Neuronal stem cell (in vitro differentiated cells): ENCODE measurements around the gene THAP3.
"Not testable (repeated sequence)": the region's sequence is repeated elsewhere in the genome, so short reads cannot be mapped to it uniquely, and the experiment has no call there.

Experiments used
- DNase-seq: peaks from one replicate; pipeline ENCODE4 v3.0.0-alpha.2; 2013; ENCODE audit warnings: low spot score
- H2AFZ ChIP-seq: one replicate; pipeline ENCODE4 v1.6.1; 2013; ENCODE audit warnings: mild to moderate bottlenecking, low read length, inconsistent platforms
- H2AK5ac ChIP-seq: 2 replicates; pipeline ENCODE4 v1.6.1; 2013; ENCODE audit warnings: low read depth, mild to moderate bottlenecking, inconsistent platforms, low read length, moderate library complexity, mixed read lengths
- H2BK120ac ChIP-seq: 2 replicates; pipeline ENCODE4 v1.6.1; 2013; ENCODE audit warnings: low read depth, mild to moderate bottlenecking, inconsistent platforms, low read length, moderate library complexity, mixed read lengths
- H2BK12ac ChIP-seq: one replicate; pipeline ENCODE4 v1.6.1; 2013; ENCODE audit warnings: low read length, inconsistent platforms
- H2BK15ac ChIP-seq: 2 replicates; pipeline ENCODE4 v1.6.1; 2013; ENCODE audit warnings: mild to moderate bottlenecking, low read length, inconsistent platforms, mixed read lengths
- H2BK5ac ChIP-seq: one replicate; pipeline ENCODE4 v1.6.1; 2013; ENCODE audit warnings: inconsistent platforms, mild to moderate bottlenecking, low read length, moderate library complexity
- H3K14ac ChIP-seq: one replicate; pipeline ENCODE4 v1.6.1; 2013; ENCODE audit warnings: low read length, inconsistent platforms
- H3K18ac ChIP-seq: 2 replicates; pipeline ENCODE4 v1.6.1; 2013; ENCODE audit warnings: low read length, inconsistent platforms
- H3K23ac ChIP-seq: 2 replicates; pipeline ENCODE4 v1.6.1; 2013; ENCODE audit warnings: low read depth, mild to moderate bottlenecking, mixed read lengths, low read length, inconsistent platforms; ENCODE audit not compliant: poor library complexity
- H3K27ac ChIP-seq: replicated peaks from 3 replicates; pipeline ENCODE4 v1.5.1; 2013; ENCODE audit warnings: low read length, inconsistent platforms
- H3K27me3 ChIP-seq, 3 experiments: 2 replicates each; pipeline ENCODE4 v1.6.1; 2013; ENCODE audit warnings: low read length in 3 of 3, mild to moderate bottlenecking in 2 of 3, inconsistent platforms in 1 of 3, low read depth in 1 of 3, mixed read lengths in 1 of 3, moderate library complexity in 1 of 3; ENCODE audit not compliant: control insufficient read depth in 3 of 3, insufficient read depth in 3 of 3
- H3K36me3 ChIP-seq, 2 donors: replicated peaks in 1 of 2; 2 replicates each; pipeline ENCODE4 v1.6.1; 2013; ENCODE audit warnings: low read length in 2 of 2; ENCODE audit not compliant: control insufficient read depth in 2 of 2, insufficient read depth in 2 of 2
- H3K4ac ChIP-seq: 2 replicates; pipeline ENCODE4 v1.6.1; 2013; ENCODE audit warnings: inconsistent platforms, mild to moderate bottlenecking, low read length, moderate library complexity
- H3K4me1 ChIP-seq, 2 donors: 1 replicate in 1 of 2; 2 replicates in 1 of 2; pipeline ENCODE4 v1.6.1; 2013; ENCODE audit warnings: low read length in 2 of 2, low read depth in 1 of 2; ENCODE audit not compliant: control insufficient read depth in 2 of 2, insufficient read depth in 1 of 2
- H3K4me2 ChIP-seq: one replicate; pipeline ENCODE4 v1.6.1; 2013; ENCODE audit warnings: mild to moderate bottlenecking, low read length, inconsistent platforms; ENCODE audit not compliant: insufficient read depth, poor library complexity, severe bottlenecking
- H3K4me3 ChIP-seq, 2 donors: 2 replicates each; pipeline ENCODE4 v1.5.1; 2013; ENCODE audit warnings: low read length in 2 of 2, mild to moderate bottlenecking in 2 of 2, inconsistent platforms in 1 of 2, moderate library complexity in 1 of 2
- H3K79me1 ChIP-seq: one replicate; pipeline ENCODE4 v1.6.1; 2013; ENCODE audit warnings: low read depth, mild to moderate bottlenecking, inconsistent platforms, low read length, moderate library complexity
- H3K9ac ChIP-seq: one replicate; pipeline ENCODE4 v1.6.1; 2013; ENCODE audit warnings: mild to moderate bottlenecking, low read depth, low read length, inconsistent platforms; ENCODE audit not compliant: poor library complexity
- H3K9me3 ChIP-seq, 2 donors: replicated peaks in 1 of 2; 2 replicates each; pipeline versions ENCODE3 to v1.6.1; 2013; ENCODE audit warnings: low read length in 2 of 2, mild to moderate bottlenecking in 2 of 2, inconsistent platforms in 1 of 2, low read depth in 1 of 2, mixed read lengths in 1 of 2, moderate library complexity in 1 of 2; ENCODE audit not compliant: control insufficient read depth in 2 of 2, insufficient read depth in 1 of 2
- H4K8ac ChIP-seq: one replicate; pipeline ENCODE4 v1.6.1; 2013; ENCODE audit warnings: low read depth, mild to moderate bottlenecking, inconsistent platforms, low read length, moderate library complexity
- H4K91ac ChIP-seq: one replicate; pipeline ENCODE4 v1.6.1; 2013; ENCODE audit warnings: low read length, low read depth, mild to moderate bottlenecking, inconsistent platforms; ENCODE audit not compliant: poor library complexity
- WGBS, 2 donors: extraction: QIAGEN DNeasy Blood & Tissue Kit; methylation state at CpG; one replicate each; pipeline ENCODE4 v1.1.7; 2013; ENCODE audit warnings: missing lambda C conversion rate in 2 of 2, mixed read lengths in 1 of 2; ENCODE audit not compliant: insufficient read length in 2 of 2, insufficient replicate concordance in 1 of 2; ENCODE audit errors: extremely low coverage in 2 of 2; 5-methylcytosine and 5-hydroxymethylcytosine counted together

Gene THAP3

GRCh38 chr1:6599141-6599975 lies 25.3 kb upstream of the THAP3 start:
- WGBS, 2 donors, result no CpG with 5 or more reads among the region's 31 CpGs
- Histone ChIP-seq H3K4me3 (no peak overlapping the region), H3K4me1 (peaks cover 17% of the 10 kb centered on the region in 2 donors)

GRCh38 chr1:6599991-6600390 lies 24.7 kb upstream of the THAP3 start:
- Histone ChIP-seq H3K4me2 (peak overlapping the region; percentile 96), H3K36me3 (peaks cover 27 to 43% of the 10 kb centered on the region in 2 donors), H3K79me1 (peaks cover 23% of the 10 kb centered on the region), H3K4me1 (peaks cover 17 to 19% of the 10 kb centered on the region in 2 donors)
- not testable (repeated sequence) for DNase-seq, H2BK12ac ChIP-seq, H2BK120ac ChIP-seq, H2AFZ ChIP-seq, H3K27ac ChIP-seq, H4K91ac ChIP-seq, H3K23ac ChIP-seq, H2AK5ac ChIP-seq, H2BK5ac ChIP-seq, H3K4me3 ChIP-seq, H3K27me3 ChIP-seq, H3K18ac ChIP-seq, H4K8ac ChIP-seq, H3K14ac ChIP-seq, H3K9me3 ChIP-seq, H3K4ac ChIP-seq, H3K9ac ChIP-seq, H2BK15ac ChIP-seq
- no CpG with 5 or more reads among the region's 8 CpGs for WGBS, 2 donors

More at GRCh38 chr1:6599141-6599975, 25.3 kb upstream of the THAP3 start:
- Histone ChIP-seq H2BK5ac (no peak overlapping the region), H2AFZ (no peak overlapping the region), H3K9me3 (no peaks in the 10 kb centered on the region), H3K27me3 (peaks cover 0 to 6% (median 0%) of the 10 kb centered on the region in 3 experiments), H3K14ac (no peak overlapping the region), H3K9ac (peak overlapping the region; percentile 63), H3K18ac (no peak overlapping the region), H3K4ac (no peak overlapping the region), H2BK120ac (no peak overlapping the region), H3K23ac (peak overlapping the region; percentile 37), H4K91ac (no peak overlapping the region), H4K8ac (no peak overlapping the region), H3K4me2 (peak overlapping the region; percentile 37), H3K79me1 (peaks cover 21% of the 10 kb centered on the region), H2BK12ac (no peak overlapping the region), H2BK15ac (no peak overlapping the region), H3K27ac (no peak overlapping the region), H2AK5ac (no peak overlapping the region), H3K36me3 (peaks cover 28 to 49% of the 10 kb centered on the region in 2 donors)
- no peak for DNase-seq

- H3K27ac ChIP-seq, result peak overlapping the region; percentile 23
- peak overlapping the region; percentile 91 for H2AFZ ChIP-seq
- peak overlapping the region; percentile 60 for H3K9ac ChIP-seq
- H3K9me3 ChIP-seq, result no peaks in the 10 kb centered on the region
- H4K8ac ChIP-seq, result no peak overlapping the region
- H3K4me2 ChIP-seq, result peak overlapping the region; percentile 96
- H2BK120ac ChIP-seq, result no peak overlapping the region
- H3K36me3 ChIP-seq, result peaks cover 22 to 38% of the 10 kb centered on the region in 2 donors
- no peak overlapping the region for H3K14ac ChIP-seq
- no peak overlapping the region for H3K4ac ChIP-seq
- H3K27me3 ChIP-seq, result peaks cover 0 to 6% (median 0%) of the 10 kb centered on the region in 3 experiments
- no CpG with 5 or more reads among the region's 10 CpGs for WGBS, 2 donors
- H3K79me1 ChIP-seq, result peaks cover 23% of the 10 kb centered on the region
- DNase-seq, result no peak
- H2BK15ac ChIP-seq, result no peak overlapping the region
- no peak overlapping the region for H2BK5ac ChIP-seq
- H3K23ac ChIP-seq, result peak overlapping the region; percentile 76
- peak overlapping the region; percentile 68 to 95 for H3K4me3 ChIP-seq
- peaks cover 17 to 19% of the 10 kb centered on the region in 2 donors for H3K4me1 ChIP-seq
- no peak overlapping the region for H4K91ac ChIP-seq
- H2AK5ac ChIP-seq, result no peak overlapping the region
- H2BK12ac ChIP-seq, result no peak overlapping the region
- peak overlapping the region; percentile 64 for H3K18ac ChIP-seq
These were observed 24.1 kb upstream of the THAP3 start for GRCh38 chr1:6600410-6601048.
